HPDE6-E6E7 (cell line): ENCODE measurements around the gene CCDC187.
"Not testable (repeated sequence)": the region's sequence is repeated elsewhere in the genome, so short reads cannot be mapped to it uniquely, and the experiment has no call there.

ENCODE experiments used
- DNase-seq: peaks from one replicate; pipeline ENCODE4 v3.0.0; 2011; ENCODE audit warnings: missing footprints; ENCODE audit errors: extremely low spot score

CCDC187 gene

GRCh38 chr9:136266641-136267040, 37.3 kb downstream of the CCDC187 start:
- not testable (repeated sequence) for DNase-seq

DNA sequence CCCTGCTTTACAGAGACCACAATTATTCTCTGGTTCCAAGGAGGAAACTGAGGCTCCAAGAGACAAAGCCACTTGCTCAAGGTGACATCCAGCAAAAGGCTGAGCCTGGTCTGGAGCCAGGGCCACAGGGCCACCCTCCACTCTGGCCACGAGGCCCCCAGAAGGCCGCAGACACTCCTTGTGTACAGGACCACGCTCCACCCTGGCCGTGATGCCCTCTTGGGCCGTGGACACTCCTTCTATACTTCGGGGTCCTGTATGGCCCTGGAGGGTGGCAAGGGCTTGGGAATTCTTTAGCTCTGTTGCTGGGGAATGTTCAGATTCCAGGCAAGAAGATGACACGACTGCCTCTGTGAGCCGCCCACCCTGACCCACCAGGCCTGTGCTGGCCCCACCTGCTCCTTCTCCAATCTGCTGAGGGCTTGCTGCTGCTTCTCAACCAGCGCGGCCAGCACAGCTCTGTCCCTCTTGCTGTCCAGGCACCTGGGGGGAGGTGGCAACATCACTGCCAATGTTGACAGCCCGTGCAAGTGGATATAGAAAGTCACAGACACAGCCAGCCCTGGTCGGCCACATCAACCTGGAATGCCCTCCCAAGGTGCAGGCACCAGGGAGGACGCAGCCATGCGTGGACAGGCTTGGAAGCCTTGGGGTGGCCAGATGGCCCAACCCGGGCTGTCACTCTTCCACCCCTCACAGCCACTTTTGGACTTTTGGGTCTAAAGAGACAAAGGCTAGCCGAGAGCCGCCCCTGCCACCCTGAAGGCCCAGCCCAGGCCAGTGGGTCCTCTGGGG, 38.1 kb downstream of the CCDC187 start:
- DNase-seq: no peak

DNA sequence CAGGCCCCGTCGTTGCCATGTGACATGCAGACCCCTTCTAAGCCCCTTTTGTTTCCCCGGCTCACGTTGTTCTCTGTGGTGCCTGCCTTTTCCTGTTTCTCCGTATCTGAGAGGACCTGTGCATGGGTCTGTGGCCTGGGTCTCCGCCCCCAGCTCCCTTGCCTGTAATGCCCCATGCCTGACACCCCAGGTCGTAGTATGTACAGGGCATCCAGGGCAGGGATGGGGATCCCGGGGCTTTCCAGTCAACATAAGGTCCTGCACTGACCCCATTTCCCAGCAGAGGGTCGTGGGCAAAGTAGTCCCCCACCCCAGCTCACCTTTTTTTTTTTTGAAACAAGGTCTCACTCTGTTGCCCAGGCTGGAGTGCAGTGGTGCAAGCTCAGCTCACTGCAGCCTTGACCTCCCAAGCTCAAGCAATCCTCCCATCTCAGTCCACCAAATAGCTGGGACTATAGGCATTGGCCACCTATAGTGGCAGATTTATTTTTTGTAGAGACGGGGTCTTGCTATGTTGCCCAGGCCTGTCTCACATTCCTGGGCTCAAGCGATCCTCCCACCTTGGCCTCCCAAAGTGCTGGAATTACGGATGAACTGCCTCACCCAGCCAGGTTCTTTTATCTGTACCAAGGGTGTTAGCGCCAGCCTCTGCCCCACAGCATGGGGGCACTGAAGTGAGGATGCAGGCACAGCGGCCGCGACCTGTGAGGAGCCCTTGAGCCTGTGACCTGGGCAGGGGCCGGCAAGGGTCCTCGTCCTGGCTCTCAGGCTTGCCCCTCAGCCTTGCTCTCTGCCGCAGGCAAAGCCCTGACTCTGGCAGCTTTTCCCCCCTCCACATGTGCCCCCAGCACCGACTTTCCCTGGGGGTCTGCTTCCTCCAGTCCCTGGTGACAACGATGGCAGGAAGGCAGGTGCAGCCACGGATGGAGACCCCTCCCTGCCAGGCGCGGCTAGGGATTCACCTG, 39.2 kb downstream of the CCDC187 start:
- no peak for DNase-seq

DNA sequence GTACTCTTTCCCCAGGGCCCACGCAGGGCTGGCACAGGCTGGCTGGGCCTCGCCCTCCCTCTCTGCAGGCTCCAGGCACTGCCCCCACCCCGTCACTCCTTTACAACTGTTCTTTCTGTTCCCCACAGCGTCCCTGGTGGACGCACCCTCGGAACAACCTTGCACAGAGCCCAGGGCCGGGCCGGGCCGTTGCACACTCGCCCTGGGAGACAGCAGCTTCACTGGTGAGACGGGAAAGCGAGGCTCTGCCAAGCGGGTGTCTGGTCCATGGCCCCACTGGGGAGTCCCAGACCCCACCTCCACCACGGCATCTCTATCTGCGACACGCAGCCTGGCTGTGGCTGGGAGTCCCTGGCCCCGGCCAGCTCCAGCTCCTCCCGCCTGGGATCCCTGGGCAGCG, 39.9 kb downstream of the CCDC187 start:
- DNase-seq: no peak

- no peak for DNase-seq
Observed at GRCh38 chr9:136262671-136263178, 41.2 kb downstream of the CCDC187 start.

DNA sequence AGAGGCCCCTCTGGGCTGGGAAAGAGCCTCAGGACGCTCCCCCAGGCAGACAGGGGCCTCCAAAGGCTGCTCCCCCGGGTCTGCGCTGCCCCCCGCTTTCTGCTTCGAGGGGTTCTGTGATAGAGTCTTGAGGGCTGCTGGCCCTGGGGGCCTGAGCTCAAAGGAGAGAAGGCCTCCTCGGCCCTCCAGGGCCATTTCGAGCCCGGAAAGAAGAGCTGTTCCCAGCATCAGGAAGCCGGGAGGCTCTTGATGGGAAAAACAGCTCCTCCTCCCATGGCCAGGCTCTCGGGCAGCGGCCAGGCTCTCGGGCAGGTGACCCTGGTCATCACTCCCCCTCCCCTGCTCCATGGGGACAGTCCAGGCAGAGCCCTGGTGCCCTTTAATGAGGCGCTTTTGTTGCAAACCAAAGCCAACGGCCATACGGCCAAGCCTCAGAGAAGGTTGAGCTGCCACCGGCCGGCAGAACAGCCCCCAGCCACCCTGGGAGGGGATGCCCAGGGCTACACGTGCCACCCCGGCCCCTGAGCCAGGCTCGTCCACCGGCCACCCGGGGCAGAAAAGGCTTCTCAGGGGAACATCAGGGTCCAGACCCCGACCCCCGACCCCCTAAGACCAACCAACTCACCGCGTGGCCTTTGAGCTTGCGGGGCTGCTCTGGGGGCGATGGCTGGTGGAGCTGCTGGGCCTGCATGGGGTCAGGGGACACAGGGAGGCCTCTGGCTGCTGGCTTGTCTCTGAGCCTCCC, 42.0 kb downstream of the CCDC187 start:
- no peak for DNase-seq

DNA sequence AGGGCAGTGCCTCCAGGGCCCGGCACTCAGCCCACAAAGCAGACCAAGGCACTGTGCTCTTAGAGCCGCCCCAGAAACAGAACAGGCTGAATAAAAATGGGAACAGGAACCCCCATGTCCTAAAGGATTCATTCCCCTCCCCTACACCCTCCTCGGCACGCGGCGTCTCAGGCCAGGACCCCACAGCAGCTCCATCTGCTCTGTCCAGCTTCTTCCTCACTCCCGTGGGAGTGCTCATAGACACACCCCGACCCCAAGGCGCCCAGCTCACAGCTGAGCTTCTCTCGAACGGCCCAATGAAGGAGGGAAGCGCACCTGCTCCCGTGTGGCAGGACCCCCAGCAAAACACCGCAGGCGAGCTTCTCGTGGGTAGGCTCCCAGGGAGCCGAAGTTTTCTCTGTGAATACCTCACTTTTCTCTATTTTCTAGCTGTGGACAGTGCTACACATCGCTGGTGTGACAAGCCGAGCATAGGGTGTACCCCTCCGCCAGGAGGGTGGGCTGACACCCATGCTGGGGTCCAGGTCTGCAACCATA, 42.9 kb downstream of the CCDC187 start:
- no peak for DNase-seq

- no peak for DNase-seq
Observed at GRCh38 chr9:136260521-136260920, 43.4 kb downstream of the CCDC187 start.

GRCh38 chr9:136259836-136260235, 44.1 kb downstream of the CCDC187 start:
- DNase-seq: no peak

- DNase-seq: no peak
Observed at GRCh38 chr9:136259517-136259813, 44.4 kb downstream of the CCDC187 start.

- no peak for DNase-seq
Observed at GRCh38 chr9:136258786-136259516, 44.9 kb downstream of the CCDC187 start.

GRCh38 chr9:136258299-136258625, 45.6 kb downstream of the CCDC187 start:
- no peak for DNase-seq

DNA sequence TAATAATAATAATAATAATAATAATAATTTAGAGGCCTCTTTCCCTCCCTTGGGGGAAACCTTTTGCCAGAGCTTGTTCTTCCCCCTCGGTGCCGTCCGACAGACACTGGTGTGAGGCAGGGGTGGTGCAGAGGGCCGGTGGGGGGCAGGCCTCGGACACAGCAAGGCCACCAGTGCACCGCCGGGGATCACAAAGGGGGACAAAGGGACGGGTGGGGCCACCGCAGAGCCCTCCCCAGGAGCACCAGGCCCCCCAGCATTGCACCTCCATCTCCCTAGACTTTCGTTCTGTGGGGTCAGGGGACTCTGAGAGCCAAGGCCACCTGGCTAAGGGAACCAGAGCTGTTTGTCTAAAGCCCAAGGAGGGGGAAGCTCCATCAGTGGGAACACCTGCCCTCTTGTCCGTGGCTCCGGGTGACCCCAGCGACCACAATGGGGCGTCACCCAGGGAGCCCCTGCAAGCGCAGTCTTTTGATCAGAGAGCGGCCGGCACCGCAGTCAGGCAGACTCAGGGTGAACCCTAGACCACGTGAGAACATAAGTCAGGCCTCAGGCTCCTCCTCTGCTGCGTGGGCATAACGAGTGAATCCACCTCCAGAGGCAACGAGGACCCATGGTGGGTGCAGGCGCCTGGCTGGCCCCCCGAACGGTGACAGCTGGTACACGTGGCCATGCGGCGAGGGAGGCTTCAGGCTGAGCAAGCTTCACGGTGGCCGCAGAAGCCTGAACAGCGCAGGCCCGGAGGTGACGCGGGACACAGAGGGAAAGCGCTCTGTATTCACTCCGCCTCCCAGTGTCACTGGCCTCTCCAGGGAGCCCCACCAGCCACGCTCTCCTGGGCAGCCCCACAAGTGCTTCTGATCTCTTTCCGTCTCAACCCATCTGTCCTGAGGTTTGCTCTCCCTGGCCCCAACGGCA, 46.3 kb downstream of the CCDC187 start:
- DNase-seq: no peak

DNA sequence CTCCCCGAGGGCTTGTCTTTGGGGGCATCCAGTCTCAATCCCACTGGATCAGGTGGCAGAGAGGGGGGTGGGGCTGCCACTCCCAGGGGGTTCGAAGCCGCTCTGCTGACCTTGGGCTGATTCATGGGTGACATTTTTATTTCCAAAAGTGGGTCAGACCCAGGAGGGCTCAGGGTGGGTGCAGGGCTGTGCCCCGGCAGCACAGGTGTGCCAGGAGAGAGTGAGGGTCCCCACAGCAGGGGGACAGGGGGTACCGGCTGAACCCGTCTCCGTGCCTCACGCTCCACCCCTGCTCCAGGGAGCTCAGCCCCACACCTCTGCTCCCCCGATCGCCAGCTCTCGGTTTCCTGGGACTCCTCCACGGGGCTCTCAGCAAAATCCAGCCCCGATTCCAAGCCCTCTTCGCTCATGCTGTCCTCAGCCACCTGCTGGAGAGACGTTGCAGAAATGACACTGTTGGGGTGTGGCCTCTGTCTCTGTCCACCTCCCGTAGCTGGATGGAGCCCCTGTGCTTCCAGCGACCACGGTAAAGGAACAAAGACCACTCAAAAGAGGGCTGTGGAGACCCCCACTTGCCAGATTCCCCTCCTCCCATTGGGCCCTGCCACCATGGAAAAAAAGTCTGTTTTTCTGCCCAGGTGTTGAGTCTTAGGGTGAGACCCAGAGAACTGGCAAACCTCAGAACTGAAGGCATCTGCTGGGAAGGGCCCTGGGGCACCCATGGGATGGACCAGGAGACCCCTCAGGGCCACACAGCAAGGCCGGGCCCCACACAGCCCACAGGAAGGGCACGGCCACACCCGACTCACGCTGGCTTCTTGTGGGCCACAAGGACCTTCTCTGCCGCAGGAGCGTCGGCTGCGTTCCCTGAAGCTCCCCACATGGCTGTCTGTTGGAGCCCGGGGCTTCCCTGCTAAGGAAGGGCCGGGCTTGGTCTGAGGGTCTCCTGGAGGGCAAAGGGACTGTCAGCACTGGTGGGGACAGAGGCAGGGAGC, 47.7 kb downstream of the CCDC187 start:
- DNase-seq: no peak

DNA sequence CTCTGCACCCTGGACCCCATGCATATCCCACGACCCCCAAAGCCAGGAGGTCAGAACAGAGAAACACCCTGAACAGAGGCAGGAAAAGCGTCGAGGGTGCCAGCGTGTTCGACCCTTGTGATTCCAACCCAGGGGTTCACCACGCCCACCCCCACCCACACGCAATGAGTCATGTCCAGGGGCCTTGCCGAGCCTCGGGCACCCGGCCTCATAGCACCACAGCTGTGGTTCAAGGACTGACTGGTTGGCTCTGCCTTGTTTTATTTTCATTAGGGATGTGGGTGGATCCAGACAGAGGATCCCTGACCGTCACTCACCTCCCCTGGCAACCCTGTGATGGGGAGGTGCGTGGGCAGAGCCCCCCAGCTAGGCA, 48.7 kb downstream of the CCDC187 start:
- peak; percentile 26 for DNase-seq

DNA sequence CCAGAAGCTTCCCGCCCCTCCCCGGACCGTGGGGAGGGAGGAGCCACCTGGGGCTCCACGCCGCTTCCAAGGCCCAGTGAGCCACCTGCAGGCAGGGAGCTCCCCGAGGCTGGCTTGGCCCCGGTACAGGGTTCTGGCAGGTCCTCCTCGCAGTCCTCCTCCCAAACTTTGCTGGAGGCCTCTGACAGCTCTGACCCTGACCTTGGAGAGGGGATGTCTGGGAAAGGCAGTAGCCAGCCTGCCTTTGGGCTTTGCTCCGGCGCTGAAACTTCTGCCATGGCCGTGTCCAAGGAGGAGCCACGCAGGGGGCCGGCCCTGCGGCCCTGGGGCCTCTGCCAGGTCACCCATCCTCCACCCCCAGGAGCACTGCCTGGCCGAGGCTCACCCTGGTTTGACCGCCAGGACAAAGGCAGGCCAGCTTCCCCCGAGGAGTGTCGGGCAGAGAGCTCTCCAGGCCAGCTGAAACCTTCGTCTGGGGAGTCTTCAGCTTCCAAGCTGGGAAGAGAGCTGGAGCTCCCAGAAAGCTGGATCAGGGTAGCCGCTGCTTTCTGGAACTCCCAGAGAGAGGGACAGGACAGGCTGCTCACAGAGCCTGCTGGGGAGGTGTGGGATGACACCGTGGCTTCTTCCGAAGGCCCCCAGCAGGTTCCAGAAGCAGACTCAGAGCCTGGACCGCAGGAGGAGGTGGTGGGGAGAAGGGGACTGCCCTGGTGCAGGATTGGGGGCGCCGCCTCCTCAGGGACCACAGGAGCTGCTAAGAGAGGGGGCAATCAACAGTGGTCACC, 49.3 kb downstream of the CCDC187 start:
- DNase-seq: no peak

DNA sequence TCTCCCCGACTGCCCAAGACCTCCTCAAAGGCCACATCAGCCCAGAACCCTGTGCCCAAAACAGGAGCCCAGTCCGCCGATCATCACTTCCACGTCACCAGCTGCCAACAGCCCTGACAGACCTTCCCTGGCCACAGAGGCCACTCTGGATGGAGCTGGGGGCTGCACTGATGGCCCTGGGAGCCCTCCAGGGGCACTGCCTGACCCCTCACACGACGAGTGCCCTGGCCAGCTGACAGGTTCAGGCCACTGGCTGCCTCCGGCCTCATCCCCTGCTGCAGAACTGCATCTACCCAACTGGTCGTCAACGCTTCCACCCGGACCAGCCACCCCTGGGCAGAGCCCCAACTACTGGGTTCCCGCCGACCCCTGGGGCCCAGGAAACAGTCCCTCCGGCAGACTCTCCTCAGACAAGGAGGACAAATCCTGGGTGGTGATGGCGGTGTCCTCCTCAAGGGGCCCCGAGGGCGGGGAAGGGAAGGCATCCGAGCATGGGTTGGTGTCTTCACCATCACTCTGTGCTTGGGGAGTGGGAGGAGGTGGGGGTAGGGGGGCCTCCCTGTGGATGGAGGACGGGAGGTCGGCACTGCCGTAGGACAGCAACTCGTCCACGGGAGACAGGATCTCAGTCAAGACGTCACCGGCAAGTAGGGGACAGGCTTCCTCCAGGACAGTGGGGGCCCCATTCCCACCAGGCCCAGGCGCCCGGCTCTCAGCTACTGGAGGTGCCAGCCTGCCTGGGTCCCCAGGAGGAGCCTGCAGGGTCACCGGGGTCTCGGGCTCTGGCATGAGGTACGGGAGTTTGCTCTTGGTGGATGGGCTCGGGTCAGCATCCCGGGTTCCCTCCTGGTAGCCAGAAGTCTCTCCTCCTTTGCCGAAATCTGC, 50.4 kb downstream of the CCDC187 start:
- DNase-seq: no peak
